Fibroblast of skin of right quadriceps (primary cell): Measurements from ENCODE around the gene EYA2.
A peak's percentile ranks its signal among the peaks of the same experiment; 100 is the strongest.
"Not testable (repeated sequence)": the region's sequence is repeated elsewhere in the genome, so short reads cannot be mapped to it uniquely, and the experiment has no call there.

Experiments
- DNase-seq: peaks from one replicate; pipeline ENCODE4 v3.0.0-alpha.2; 2013

The EYA2 gene, protein sequence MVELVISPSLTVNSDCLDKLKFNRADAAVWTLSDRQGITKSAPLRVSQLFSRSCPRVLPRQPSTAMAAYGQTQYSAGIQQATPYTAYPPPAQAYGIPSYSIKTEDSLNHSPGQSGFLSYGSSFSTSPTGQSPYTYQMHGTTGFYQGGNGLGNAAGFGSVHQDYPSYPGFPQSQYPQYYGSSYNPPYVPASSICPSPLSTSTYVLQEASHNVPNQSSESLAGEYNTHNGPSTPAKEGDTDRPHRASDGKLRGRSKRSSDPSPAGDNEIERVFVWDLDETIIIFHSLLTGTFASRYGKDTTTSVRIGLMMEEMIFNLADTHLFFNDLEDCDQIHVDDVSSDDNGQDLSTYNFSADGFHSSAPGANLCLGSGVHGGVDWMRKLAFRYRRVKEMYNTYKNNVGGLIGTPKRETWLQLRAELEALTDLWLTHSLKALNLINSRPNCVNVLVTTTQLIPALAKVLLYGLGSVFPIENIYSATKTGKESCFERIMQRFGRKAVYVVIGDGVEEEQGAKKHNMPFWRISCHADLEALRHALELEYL

DNA sequence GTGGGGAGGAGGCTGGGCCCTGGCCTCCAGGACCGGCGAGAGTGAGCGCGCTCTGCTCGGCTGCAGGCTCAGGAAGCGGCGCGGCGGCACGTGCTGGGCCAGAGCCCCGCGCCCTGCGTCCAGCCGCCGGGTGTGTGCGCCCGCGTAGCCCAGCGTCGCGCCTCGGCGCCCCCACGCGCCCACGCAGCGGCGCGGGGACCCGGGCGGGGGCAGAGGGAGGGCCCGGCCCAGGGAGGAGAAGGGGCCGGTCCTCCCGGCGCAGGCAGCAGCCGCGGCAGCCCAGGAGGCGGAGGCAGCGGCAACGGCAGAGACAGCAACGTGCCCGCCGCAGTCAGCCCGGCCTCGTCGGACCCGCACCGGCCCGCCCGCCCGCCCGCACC lies at the start of gene EYA2:
Gene EYA2, plus strand, starts transcription at position 265 of the 380 bp plus-strand sequence. CDS start 95,168 bp downstream, outside the sequence.
- DNase-seq, result no peak

DNA sequence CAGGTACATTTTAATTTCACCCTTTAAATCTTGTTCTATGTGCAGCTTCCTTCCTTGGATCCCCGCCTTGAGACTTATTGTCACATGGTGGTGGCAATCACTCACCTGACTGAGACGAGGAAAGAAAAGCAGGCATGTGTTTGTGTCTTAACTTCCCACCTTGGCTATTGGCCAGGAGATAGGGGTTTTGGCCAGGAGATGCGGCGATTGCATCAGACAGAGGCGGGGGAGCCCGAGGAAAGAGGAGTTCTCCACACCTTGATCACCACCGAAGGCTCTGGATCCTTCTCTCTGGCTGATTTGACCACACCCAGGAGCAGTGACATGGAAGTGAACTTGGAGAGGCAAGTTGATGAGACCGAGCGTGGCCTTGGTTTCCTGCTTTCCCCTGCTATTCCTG lies 49.7 kb upstream of the EYA2 start:
- DNase-seq, result no peak

DNA sequence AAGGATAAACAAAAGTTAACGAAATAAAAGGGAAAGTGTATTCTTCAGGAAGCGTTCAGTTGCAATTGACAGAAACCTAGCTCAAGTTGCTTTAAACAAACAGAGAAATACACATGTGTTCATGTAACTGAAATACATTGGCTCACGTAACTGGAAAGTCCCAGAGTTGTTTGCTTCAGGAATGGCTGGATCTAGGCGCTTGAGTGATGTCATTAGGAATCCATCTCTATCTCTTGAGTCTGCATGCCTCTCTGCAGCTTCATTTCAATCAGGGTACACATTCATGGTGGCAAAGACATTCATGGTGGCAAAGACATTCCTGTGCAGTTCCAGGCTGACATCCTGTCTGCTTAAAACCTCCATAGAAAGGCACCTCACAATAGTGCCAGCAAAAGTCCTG lies 45.4 kb upstream of the EYA2 start:
- no peak for DNase-seq

DNA sequence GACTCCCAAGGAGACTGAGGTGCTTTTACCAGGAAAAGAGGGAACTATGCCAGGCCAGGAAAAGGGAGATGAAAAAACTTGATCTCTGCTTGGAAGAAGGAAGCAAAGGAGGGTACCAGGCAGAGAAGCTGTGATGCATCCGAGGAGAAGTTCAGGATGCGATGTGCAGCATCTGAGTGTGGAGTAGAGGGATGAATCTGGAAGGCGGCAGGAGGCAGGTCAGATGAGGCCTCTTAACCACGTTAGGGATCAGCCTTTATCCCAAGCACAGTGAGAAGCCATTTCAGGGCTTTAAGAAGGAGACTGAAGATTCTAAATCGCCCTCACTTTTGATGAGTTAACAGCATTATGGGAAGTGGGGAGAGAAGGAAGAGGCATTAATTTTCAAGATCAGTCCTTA lies 44.9 kb upstream of the EYA2 start:
- DNase-seq, result no peak

DNA sequence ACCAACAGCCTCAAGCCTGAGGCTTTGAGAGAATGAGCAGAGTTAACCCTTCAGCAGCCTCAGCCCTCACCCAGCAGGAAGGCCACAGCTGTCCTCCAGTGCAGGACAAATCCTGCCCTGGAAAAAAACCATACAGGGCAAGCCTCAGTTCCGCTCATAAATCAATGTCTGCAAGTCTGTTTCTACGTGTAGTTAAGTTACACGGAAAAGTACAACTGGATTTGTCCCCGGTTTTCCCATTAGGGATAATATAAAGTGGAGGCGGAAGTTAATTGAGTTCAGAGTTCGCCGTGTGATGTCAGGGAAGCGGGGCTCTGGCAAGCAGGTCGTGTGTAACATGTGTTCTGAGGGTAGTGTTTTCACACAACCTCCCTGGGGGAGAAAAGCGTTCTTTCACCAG lies 44.2 kb upstream of the EYA2 start:
- no peak for DNase-seq

DNA sequence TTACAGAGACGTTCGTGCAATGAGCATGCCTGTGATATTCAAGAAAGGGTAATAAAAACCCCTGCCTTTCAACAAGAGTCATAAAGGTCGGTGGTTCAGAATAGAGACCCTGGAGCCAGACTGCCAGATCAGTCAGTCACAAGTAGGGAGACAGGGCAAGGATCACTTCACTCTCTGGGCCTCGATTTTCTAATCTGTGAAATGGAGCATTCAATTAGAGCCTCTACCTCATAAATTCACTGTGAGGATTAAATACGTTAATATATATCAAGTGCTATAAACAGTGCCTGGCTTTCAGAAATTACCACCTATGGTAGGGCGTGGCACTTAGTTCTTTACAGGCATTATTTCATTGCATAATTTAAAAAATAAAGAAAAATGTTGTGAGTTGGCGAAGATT lies 43.7 kb upstream of the EYA2 start:
- DNase-seq, result no peak

DNA sequence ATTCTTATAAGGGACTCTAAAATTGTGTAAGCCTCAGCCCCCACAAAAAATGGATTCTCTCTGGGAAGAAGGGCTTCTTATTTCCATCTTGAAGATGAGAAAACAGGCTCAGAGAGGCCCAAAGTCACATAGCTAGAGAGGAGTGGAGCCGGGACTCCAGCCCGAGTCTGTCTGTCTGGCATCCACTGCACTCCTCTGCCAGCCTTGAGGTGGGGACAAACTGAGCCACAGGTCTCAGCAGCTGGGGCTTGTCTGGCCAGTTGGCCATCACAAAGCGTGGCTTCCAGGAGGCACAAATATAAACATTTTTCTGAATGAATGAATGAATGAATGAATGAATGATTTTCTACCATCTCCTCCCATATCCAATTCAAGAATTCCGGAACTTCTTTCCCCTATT lies 42.9 kb upstream of the EYA2 start:
- no peak for DNase-seq

DNA sequence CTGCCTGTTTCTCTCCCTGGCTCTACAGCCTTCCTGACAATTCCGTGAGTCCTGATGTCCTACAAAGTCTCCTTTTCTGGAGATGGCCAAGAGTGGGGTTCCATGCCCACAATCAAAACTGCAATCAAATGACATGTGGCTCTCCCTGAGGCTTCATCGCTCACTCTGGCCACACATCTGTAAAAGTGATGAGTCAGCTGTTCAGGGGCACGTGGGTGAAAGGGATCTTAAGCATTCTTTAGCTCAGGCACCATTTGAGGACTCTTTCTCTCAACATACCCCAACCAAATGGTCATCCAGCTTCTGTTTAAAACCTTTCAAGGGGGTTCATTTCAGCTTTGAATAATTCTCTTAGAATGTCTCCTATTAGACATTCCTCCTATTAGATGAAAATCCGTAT lies 42.3 kb upstream of the EYA2 start:
- DNase-seq, result no peak

DNA sequence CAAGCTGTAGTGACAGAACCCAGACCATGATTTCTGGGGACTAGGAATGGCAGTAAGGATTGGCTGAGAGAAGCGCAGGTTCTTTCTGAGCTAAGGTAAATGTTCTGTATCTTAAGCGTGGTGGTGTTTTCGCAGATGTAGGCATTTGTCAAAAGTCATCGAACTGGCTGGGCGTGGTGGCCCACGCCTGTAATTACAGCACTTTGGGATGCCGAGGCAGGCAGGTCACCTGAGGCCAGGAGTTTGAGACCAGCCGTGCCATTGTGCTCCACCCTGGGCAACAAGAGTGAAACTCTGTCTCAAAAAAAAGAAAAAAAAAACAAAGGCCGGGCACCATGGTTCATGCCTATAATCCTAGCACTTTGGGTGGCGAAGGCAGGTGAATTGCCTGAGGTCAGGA lies 40.7 kb upstream of the EYA2 start:
- DNase-seq, result no peak

DNA sequence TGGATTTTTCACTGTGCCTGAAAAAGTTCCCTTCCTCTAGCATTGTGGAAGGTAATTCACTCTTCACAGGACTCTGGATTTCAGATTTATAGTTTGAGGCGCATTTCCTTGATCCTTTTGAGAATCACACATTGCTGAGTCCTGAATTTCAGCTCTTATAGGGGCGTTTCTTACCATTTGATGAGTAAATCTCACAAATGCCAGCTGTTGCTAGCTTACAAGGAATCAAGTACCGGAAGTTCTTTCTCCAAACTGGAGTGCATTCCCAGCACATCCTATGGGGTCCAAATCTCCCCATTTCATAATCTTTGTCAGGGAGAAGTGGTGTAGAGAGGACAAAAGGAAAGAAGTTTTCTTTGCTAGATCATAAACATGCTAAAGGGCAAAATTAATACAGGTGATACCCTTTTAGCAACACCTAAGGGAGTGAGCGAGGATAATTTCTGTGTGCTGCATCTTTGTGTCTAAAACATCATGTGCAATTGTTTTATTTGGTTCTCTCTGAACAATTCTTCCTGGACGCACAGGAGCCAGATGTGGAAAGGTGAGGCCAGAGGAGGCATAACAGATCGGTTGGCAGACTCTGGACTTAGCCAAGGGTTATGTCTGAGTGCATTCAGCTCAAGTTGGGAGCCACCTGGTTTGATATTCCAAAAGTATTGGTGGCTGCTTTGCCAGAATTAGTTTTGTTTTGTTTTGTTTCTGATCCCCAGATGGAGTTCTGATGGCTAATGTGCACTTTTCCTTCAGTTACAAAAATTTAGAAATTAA lies 37.4 kb upstream of the EYA2 start:
- no peak for DNase-seq

DNA sequence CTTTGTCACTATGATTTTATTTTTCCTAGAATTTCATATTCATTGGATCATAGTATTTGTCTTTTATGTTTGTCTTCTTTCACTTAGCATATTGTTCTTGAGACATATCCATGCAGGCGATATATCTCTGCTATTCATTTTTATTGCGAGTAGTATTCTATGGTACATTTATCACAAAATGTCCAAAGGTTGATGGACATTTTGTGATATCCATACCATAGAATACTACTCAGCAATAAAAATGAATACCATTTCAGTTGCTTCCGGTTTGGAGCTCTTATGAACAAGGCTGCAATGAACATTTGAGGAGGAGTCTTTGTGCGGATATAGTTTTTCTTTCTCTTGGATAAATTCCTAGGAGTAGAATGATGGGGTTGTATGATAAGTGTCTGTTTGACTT lies 28.8 kb upstream of the EYA2 start:
- DNase-seq, result no peak

DNA sequence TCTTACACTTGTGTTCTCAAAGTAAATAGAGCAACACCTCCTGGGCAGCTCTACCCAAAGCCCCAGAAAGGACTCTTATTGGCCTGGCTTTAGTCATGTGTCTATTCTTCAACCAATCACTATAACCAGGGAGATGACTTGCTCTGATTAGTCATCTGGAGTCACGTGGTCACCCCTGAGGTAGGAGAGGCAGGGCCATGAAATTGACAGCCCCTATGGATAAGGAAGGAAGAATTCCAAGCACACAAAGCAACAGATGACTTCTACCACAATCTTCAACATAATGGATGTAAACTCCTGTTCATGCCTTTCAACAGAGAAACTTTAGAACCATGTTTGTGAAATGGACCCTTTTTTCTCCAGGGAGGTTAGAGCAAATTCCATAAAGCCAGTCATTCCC lies 24.6 kb upstream of the EYA2 start:
- peak; percentile 7 for DNase-seq

DNA sequence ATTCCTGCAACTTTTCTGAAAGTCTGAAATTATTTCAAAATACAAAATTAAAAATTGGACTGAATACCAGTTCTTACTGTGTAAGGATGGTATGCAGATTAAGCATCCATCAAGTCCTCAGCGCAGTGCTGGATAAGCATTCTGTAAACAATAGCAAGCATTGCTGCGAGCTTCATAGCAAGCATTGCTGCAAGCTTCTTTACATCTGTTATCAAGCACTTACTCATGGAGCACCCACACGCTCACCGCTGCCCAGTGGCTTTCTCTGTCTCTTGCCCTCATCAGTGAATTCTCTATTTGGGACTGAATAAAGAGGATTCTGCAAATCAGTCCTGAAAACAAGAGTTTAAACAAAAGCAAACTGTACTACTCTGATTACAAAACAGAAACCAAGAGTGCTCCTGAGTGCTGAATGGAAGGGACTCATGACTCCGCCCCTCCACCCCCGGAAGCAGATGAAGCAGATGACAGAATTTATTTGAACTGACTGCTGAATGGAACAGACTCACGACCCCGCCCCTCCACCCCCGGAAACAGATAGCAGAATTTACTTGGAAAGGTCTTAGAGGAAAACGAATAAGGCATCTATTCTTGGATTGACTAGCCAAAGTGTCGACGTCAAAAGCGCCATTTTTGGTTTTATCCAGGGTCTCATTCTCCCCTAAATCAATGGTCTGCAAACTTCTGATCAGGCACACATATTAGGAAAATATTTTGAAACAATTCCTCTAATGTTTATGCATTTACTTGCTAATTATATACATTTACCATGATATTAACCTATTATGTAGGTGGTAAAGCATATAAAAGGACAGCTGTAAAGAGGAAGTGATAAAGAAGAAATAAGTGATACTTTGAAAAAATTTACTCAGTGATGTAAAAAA lies 22.1 kb upstream of the EYA2 start:
- DNase-seq, result no peak

DNA sequence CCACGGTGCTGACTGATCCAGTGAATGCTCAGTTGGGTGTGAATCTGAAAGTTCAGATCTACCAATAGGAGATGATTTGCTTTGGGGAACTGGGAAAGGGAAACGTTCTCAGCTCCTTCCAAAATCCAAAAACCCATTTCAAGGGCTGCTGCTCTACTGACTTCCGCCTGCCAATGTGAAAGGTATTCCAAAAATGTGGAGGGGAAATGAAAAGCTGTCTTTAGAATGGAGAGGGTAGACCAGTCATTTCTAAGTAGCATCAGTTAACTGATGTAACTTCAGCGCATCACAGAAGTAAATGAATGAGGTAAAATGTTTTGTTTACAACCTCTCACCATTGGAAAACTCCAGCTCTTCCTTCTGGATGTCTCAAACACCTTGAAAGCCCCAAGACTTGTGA lies 19.6 kb upstream of the EYA2 start:
- DNase-seq, result no peak

DNA sequence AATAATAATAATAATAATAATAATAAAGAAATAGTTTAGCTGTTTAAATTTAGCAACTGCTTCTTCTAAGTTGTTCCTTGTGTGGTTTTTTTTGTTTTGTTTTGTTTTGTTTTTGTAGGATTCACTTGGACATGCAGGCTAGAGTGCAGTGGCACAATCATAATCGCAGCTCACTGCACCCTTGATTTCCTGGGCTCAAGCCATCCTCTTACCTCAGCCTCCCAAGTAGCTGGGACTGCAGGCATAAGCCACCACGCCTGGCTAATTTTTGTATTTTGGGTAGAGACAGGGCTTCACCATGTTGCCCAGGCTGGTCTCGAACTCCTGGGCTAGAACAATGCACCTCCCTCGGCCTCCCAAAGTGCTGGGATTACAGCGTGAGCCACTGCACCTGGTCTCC lies 15.3 kb upstream of the EYA2 start:
- no peak for DNase-seq

DNA sequence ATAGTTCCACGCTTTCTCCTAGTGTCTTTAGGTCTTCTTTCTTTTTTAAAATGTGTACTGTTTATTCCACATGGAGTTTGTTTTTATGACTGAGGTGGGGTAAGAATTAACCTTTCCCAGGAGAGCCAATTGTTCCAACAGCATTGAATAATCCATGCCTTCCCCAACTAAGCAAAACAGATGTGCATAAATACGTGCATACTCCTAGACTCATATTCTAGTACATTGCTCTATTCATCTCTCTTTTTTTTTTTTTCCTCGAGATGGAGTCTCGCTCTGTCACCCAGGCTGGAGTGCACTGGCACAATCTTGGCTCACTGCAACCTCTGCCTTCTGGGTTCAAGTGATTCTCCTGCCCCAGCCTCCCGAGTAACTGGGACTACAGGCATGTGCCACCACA lies 14.7 kb upstream of the EYA2 start:
- not testable (repeated sequence) for DNase-seq

DNA sequence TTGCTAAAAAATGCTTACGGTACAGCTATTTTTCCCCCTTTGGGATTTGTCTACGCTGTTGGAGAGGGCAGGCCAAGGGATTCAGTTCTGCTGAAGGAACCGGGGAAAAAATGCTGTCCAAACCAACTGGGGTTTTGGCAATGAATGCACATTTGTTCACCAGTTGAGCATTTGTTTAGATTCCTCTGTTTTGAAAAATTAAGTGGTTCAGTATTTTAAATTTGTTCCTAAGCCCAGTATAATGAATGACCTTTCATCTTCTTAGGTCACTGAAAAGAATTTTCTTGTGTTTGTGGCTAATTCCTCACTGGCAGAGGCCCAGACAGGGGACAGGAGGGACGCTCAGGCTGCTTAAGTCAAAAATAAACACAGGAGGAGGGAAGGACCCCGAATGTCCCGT lies 10.8 kb upstream of the EYA2 start:
- no peak for DNase-seq

DNA sequence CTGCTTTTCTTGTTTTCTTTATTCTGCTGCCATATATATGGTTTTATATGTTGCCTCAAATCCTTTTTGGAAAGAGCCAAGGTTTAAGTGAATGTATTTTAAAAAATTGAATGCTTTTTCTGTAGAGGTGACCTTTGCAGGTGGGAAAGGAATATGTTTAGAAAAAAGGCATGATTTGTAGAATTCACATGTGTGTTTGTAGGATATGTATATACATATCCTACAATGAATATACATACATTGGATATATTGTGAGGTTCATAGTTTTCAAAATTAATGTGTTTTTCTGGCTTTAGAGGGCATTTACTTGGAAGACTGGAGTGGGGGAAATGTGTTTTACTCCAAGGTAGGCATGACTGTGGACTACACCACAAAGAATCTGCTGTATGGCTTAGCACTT lies 4.0 kb upstream of the EYA2 start:
- DNase-seq, result no peak

DNA sequence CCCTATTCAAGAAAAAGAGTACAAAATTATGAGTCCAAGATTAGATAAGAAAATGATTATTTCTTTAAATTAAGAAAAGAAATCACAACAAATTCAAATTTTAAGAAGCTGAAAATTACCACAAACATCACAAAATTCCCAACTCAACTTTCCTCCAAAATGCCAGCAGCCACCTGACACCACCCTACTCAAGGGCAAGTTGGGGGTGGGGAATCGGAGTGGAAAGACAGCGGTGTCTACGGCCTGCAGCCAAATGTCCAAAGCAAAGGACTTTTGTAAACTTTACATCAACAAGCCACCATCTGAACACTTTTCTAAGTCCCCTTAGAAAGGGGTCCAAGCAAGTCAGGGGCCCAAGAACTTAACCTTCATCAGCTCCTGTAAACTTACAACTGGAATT lies 1.6 kb upstream of the EYA2 start:
- no peak for DNase-seq

DNA sequence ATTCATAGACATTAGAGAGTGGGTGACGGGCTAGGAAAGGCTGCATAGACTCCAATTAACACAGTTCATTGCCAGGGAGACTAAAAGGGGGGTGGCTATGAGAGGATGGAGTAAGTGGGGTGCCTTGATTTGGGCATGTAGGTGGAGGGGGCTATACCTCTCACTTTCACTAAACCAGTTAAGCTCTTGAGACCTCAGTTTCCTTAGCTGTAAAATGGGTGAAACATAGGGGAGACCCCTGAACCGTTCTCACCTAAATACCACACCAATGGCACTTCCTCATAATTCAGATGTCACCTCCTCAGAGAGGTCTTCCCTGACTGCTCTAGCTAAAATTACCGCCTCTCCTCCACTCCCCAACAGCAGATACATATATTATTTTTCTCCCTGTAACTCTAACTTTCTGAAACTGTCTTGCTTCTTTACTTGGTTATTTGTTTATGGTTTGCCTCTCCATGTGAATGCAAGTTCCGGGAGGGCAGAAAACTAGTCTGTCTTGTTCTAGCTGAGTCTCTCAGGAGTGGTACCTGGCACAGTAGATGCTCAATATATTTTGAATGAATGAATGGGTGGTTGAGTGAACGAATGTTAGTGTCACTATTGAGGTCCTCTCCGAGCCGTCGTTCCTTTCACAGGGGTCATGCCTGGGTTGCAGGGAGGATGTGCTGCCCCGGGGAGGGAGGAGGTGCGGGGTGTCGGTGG lies 615 bp upstream of the EYA2 start:
- DNase-seq, result no peak

DNA sequence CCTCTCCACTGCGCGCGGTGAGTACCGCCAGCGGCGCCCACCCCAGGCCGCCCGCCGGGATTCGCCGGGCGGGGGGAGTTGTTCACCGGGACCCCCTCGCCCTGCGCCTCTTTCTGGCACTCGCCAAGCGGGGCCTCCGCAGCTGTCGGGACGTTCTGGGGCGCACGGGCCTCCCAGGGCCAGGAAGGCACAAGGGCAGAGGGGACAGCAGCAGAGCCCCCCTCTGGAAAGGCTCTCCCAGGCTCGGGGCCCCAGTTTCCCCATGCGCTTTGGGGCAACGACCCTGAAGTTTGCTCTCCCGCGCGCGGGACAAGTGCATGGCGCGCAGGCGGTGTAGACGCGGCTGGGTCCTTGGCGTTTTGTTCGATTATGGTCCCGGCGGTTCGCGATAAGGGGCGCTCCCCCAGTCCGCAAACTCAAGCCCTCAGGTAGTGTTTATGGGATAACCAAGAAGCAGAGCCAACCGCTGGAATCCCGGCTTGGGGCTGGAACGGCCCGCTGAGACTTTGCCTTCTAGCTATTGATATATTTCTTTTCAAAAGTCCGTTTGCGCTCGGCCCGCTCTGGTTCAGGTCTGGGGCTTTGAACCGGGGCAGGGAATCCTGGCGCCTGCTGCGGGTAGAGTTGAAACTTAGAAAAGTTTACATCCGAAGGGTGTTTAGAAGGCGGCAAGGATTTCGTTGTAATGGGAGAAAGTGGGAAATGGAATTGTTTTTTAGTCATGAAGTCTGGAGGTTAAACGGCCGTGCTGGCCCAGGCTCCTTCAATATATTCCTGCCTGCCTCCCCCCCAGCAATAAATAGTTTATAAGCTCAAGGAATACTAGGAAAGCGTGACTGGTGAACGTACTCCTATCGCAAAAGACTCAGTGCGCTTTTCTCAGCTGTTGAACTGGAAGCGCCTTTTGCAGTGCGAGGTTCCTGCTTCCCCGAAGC lies 595 bp downstream of the EYA2 start:
- peak; percentile 13 for DNase-seq

DNA sequence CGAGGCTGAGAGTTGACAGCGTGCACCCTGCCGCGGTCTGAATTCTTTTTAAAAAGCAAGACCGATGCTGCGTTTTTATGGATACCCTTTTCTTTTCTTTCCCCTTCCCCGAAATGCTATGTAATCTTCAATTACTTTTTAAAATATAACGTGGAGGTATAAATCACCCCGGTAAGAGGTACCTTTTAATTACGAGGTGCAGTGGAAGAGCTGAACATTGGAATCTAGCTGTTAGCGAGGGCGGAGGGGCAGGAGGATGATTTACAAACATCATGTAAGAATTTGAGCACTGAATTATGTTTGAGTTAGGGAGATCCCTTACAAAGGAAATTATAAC lies 1.2 kb downstream of the EYA2 start:
- no peak for DNase-seq
